CD4-positive, CD25-positive, alpha-beta regulatory T cell (primary cell): Measurements from ENCODE around the gene ARHGEF28. TPM values are rescaled to one million over a fixed set of nuclear protein-coding genes. Genes with fewer than 3 reads are reported as not detected.

Experiments
- ATAC-seq, 2 donors: fragments of 150-1000 bp; cut with Tn5 transposase; one replicate each; pipeline ENCODE4 v1.10.0; 2021; ENCODE audit warnings: low read depth in 2 of 2, moderate number of reproducible peaks in 2 of 2, moderate library complexity in 1 of 2
- DNase-seq, 3 donors: peaks; one replicate each; pipeline versions ENCODE4 v3.0.0 to v3.0.0-alpha.2; 2012 to 2022; ENCODE audit warnings: mixed read lengths in 1 of 3
- H3K27ac ChIP-seq: one replicate; pipeline ENCODE4 v1.7.0; 2013; ENCODE audit warnings: mild to moderate bottlenecking, low read length; ENCODE audit not compliant: insufficient read depth, poor library complexity, severe bottlenecking
- H3K27me3 ChIP-seq: one replicate; pipeline ENCODE4 v1.7.0; 2013; ENCODE audit warnings: low read length; ENCODE audit not compliant: control insufficient read depth, insufficient read depth
- H3K36me3 ChIP-seq: one replicate; pipeline ENCODE4 v1.7.0; 2013; ENCODE audit warnings: mild to moderate bottlenecking, low read length, moderate library complexity; ENCODE audit not compliant: control insufficient read depth, insufficient read depth
- H3K4me1 ChIP-seq: 2 replicates; pipeline ENCODE4 v1.7.0; 2013; ENCODE audit warnings: mild to moderate bottlenecking, low read length; ENCODE audit not compliant: insufficient read depth, control insufficient read depth, poor library complexity, severe bottlenecking
- H3K4me3 ChIP-seq: one replicate; pipeline ENCODE4 v1.7.0; 2013; ENCODE audit warnings: low read depth, mild to moderate bottlenecking, low read length, moderate library complexity
- H3K9me3 ChIP-seq, 2 experiments: 1 replicate in 1 of 2; 2 replicates in 1 of 2; pipeline ENCODE4 v1.7.0; 2013; ENCODE audit warnings: low read length in 2 of 2, mild to moderate bottlenecking in 1 of 2, moderate library complexity in 1 of 2; ENCODE audit not compliant: control insufficient read depth in 2 of 2
- H3K27ac Mint-ChIP-seq, 3 donors: one replicate each; pipeline ENCODE4 v1.8.0; 2020 to 2022; ENCODE audit warnings: mild to moderate bottlenecking in 3 of 3, mixed read lengths in 3 of 3, moderate library complexity in 2 of 3
- H3K27me3 Mint-ChIP-seq: one replicate; pipeline ENCODE4 v1.8.0; 2022; ENCODE audit warnings: mild to moderate bottlenecking, mixed read lengths
- H3K36me3 Mint-ChIP-seq: one replicate; pipeline ENCODE4 v1.8.0; 2020; ENCODE audit warnings: mixed read lengths
- H3K4me1 Mint-ChIP-seq, 4 donors: one replicate each; pipeline ENCODE4 v1.8.0; 2020 to 2022; ENCODE audit warnings: mixed read lengths in 4 of 4, mild to moderate bottlenecking in 1 of 4
- H3K4me3 Mint-ChIP-seq, 4 donors: one replicate each; pipeline ENCODE4 v1.8.0; 2020 to 2022; ENCODE audit warnings: mild to moderate bottlenecking in 4 of 4, mixed read lengths in 4 of 4, moderate library complexity in 3 of 4
- H3K9me3 Mint-ChIP-seq, 7 donors: one replicate each; pipeline ENCODE4 v1.8.0; 2020 to 2022; ENCODE audit warnings: mixed read lengths in 7 of 7, mild to moderate bottlenecking in 3 of 7, moderate library complexity in 2 of 7
- polyA plus RNA-seq, 4 donors: library from polyadenylated mRNA; unstranded; fragments of 300-500 nt; fragmentation: Illumina TruSeq; gene quantifications; one replicate each; pipeline ENCODE4 v1.2.3, GENCODE V29; 2021
- total RNA-seq: library from RNA; stranded (reverse); gene quantifications from one replicate; pipeline ENCODE4 v1.2.3, GENCODE V29; 2022

Gene ARHGEF28
- total and polyA plus RNA-seq, 5 donors from 2014 or later, result not detected

- Mint-ChIP-seq H3K4me1 (no peaks in the 10 kb centered on the region), H3K27ac (no peak overlapping the region), H3K36me3 (no peaks in the 10 kb centered on the region), H3K27me3 (peaks cover 24% of the 10 kb centered on the region), H3K9me3 (peaks cover 0 to 7% (median 3%) of the 10 kb centered on the region in 7 donors), H3K4me3 (no peak overlapping the region)
- no peak overlapping the region for H3K27ac ChIP-seq
- no peak overlapping the region for H3K4me3 ChIP-seq
- DNase-seq, result no peak
- no peaks in the 10 kb centered on the region for H3K4me1 ChIP-seq
- H3K36me3 ChIP-seq, result no peaks in the 10 kb centered on the region
- H3K27me3 ChIP-seq, result peaks cover 14% of the 10 kb centered on the region
- ATAC-seq, result no peak
- no peaks in the 10 kb centered on the region for H3K9me3 ChIP-seq
Observed at GRCh38 chr5:73748510-73749400, 122.8 kb downstream of the ARHGEF28 start.

GRCh38 chr5:73749485-73750270 is 123.7 kb downstream of the ARHGEF28 start:
- Histone ChIP-seq H3K9me3 (no peaks in the 10 kb centered on the region), H3K4me1 (no peaks in the 10 kb centered on the region), H3K27ac (no peak overlapping the region), H3K36me3 (no peaks in the 10 kb centered on the region), H3K27me3 (peaks cover 14% of the 10 kb centered on the region), H3K4me3 (no peak overlapping the region)
- Mint-ChIP-seq H3K36me3 (no peaks in the 10 kb centered on the region), H3K27ac (no peak overlapping the region), H3K27me3 (peaks cover 24% of the 10 kb centered on the region), H3K4me3 (no peak overlapping the region), H3K9me3 (peaks cover 0 to 8% (median 3%) of the 10 kb centered on the region in 7 donors), H3K4me1 (no peaks in the 10 kb centered on the region)
- ATAC-seq, result no peak
- DNase-seq, result no peak

GRCh38 chr5:73751254-73751914 is 125.4 kb downstream of the ARHGEF28 start:
- Mint-ChIP-seq H3K27ac (no peak overlapping the region), H3K36me3 (no peaks in the 10 kb centered on the region), H3K4me3 (no peak overlapping the region), H3K4me1 (no peaks in the 10 kb centered on the region), H3K27me3 (peaks cover 17% of the 10 kb centered on the region), H3K9me3 (peaks cover 0 to 5% (median 1%) of the 10 kb centered on the region in 7 donors)
- no peak overlapping the region for H3K27ac ChIP-seq
- DNase-seq, result no peak
- H3K4me1 ChIP-seq, result no peaks in the 10 kb centered on the region
- no peaks in the 10 kb centered on the region for H3K9me3 ChIP-seq
- peaks cover 18% of the 10 kb centered on the region for H3K27me3 ChIP-seq
- no peaks in the 10 kb centered on the region for H3K36me3 ChIP-seq
- no peak for ATAC-seq
- no peak overlapping the region for H3K4me3 ChIP-seq

GRCh38 chr5:73754254-73754653 is 128.3 kb downstream of the ARHGEF28 start:
- no peak overlapping the region for H3K4me3 Mint-ChIP-seq
- H3K36me3 ChIP-seq, result no peaks in the 10 kb centered on the region
- no peak overlapping the region for H3K27ac ChIP-seq
- H3K27me3 ChIP-seq, result peaks cover 19% of the 10 kb centered on the region
- H3K36me3 Mint-ChIP-seq, result no peaks in the 10 kb centered on the region
- H3K4me1 ChIP-seq, result no peaks in the 10 kb centered on the region
- DNase-seq (no peak), ATAC-seq (no peak)
- peaks cover 0 to 2% (median 0%) of the 10 kb centered on the region in 7 donors for H3K9me3 Mint-ChIP-seq
- no peak overlapping the region for H3K4me3 ChIP-seq
- H3K4me1 Mint-ChIP-seq, result no peaks in the 10 kb centered on the region
- no peak overlapping the region for H3K27ac Mint-ChIP-seq
- peaks cover 12% of the 10 kb centered on the region for H3K27me3 Mint-ChIP-seq
- no peaks in the 10 kb centered on the region for H3K9me3 ChIP-seq

- H3K4me3 Mint-ChIP-seq, result no peak overlapping the region
- DNase-seq (no peak), ATAC-seq (no peak)
- H3K9me3 Mint-ChIP-seq, result peaks cover 0 to 2% (median 0%) of the 10 kb centered on the region in 7 donors
- peaks cover 1% of the 10 kb centered on the region for H3K27me3 Mint-ChIP-seq
- Histone ChIP-seq H3K4me1 (no peaks in the 10 kb centered on the region), H3K27me3 (peaks cover 9% of the 10 kb centered on the region), H3K36me3 (no peaks in the 10 kb centered on the region), H3K27ac (no peak overlapping the region), H3K4me3 (no peak overlapping the region), H3K9me3 (no peaks in the 10 kb centered on the region)
- H3K36me3 Mint-ChIP-seq, result no peaks in the 10 kb centered on the region
- no peaks in the 10 kb centered on the region for H3K4me1 Mint-ChIP-seq
- H3K27ac Mint-ChIP-seq, result no peak overlapping the region
Observed at GRCh38 chr5:73757416-73757815, 131.4 kb downstream of the ARHGEF28 start.

GRCh38 chr5:73759771-73760170 is 133.8 kb downstream of the ARHGEF28 start:
- no peaks in the 10 kb centered on the region for H3K4me1 ChIP-seq
- peaks cover 6% of the 10 kb centered on the region for H3K27me3 ChIP-seq
- no peaks in the 10 kb centered on the region for H3K9me3 Mint-ChIP-seq
- H3K27ac Mint-ChIP-seq, result no peak overlapping the region
- H3K27ac ChIP-seq, result no peak overlapping the region
- H3K36me3 ChIP-seq, result no peaks in the 10 kb centered on the region
- ATAC-seq, result no peak
- no peak overlapping the region for H3K4me3 Mint-ChIP-seq
- DNase-seq, result no peak
- H3K4me1 Mint-ChIP-seq, result no peaks in the 10 kb centered on the region
- H3K4me3 ChIP-seq, result no peak overlapping the region
- no peaks in the 10 kb centered on the region for H3K36me3 Mint-ChIP-seq
- H3K27me3 Mint-ChIP-seq, result peaks cover 5% of the 10 kb centered on the region
- no peaks in the 10 kb centered on the region for H3K9me3 ChIP-seq

- no peak for DNase-seq
- no peaks in the 10 kb centered on the region for H3K9me3 ChIP-seq
- peaks cover 5% of the 10 kb centered on the region for H3K27me3 Mint-ChIP-seq
- H3K4me1 Mint-ChIP-seq, result no peaks in the 10 kb centered on the region
- no peaks in the 10 kb centered on the region for H3K4me1 ChIP-seq
- peaks cover 0 to 8% (median 0%) of the 10 kb centered on the region in 7 donors for H3K9me3 Mint-ChIP-seq
- no peak overlapping the region for H3K4me3 Mint-ChIP-seq
- no peaks in the 10 kb centered on the region for H3K36me3 ChIP-seq
- no peak overlapping the region for H3K27ac Mint-ChIP-seq
- H3K27me3 ChIP-seq, result peaks cover 2% of the 10 kb centered on the region
- H3K4me3 ChIP-seq, result no peak overlapping the region
- no peak for ATAC-seq
- H3K27ac ChIP-seq, result no peak overlapping the region
- no peaks in the 10 kb centered on the region for H3K36me3 Mint-ChIP-seq
Observed at GRCh38 chr5:73763300-73764032, 137.5 kb downstream of the ARHGEF28 start.
